T-helper 17 cell (primary cell): ENCODE measurements around the gene TTK. TPM values are rescaled to one million over a fixed set of nuclear protein-coding genes. Genes with fewer than 3 reads are reported as not detected.

Experiments used
- ATAC-seq: fragments of 150-1000 bp; cut with Tn5 transposase; 2 replicates; pipeline ENCODE4 v1.10.0; 2021; ENCODE audit warnings: mild to moderate bottlenecking, moderate library complexity
- DNase-seq, 3 donors: peaks; one replicate each; pipeline versions ENCODE4 v3.0.0 to v3.0.0-alpha.2; 2020 to 2021
- H3K9me3 ChIP-seq: one replicate; pipeline ENCODE4 v1.7.0; 2013; ENCODE audit warnings: low read length, mild to moderate bottlenecking; ENCODE audit not compliant: control insufficient read depth, poor library complexity, severe bottlenecking
- H3K27ac Mint-ChIP-seq: one replicate; pipeline ENCODE4 v1.8.0; 2022; ENCODE audit warnings: mild to moderate bottlenecking, moderate library complexity, mixed read lengths
- H3K27me3 Mint-ChIP-seq: one replicate; pipeline ENCODE4 v1.8.0; 2022; ENCODE audit warnings: mixed read lengths
- H3K36me3 Mint-ChIP-seq: one replicate; pipeline ENCODE4 v1.8.0; 2022; ENCODE audit warnings: low read depth, mixed read lengths
- H3K4me1 Mint-ChIP-seq: one replicate; pipeline ENCODE4 v1.8.0; 2022; ENCODE audit warnings: mild to moderate bottlenecking, mixed read lengths
- H3K4me3 Mint-ChIP-seq: one replicate; pipeline ENCODE4 v1.8.0; 2022; ENCODE audit warnings: mild to moderate bottlenecking, moderate library complexity, mixed read lengths
- total RNA-seq, 4 donors: library from RNA in 2 of 4; stranded (reverse) in 2 of 4; gene quantifications; one replicate each; pipeline ENCODE4 v1.2.3 and lab custom pipeline; 2022 to 2026

The TTK gene
- total RNA-seq (1 to 10 TPM in 1 of 2 donors, under 1 TPM in 1; 0.85 to 1.2 TPM), total RNA-seq (lab: John Stamatoyannopoulos, UW) (1.9 to 3.8 reads per million in 2 donors)

- no peaks in the 10 kb centered on the region for H3K9me3 ChIP-seq
- Mint-ChIP-seq H3K4me1 (peaks cover 20% of the 10 kb centered on the region), H3K27me3 (no peaks in the 10 kb centered on the region), H3K36me3 (peaks cover 2% of the 10 kb centered on the region), H3K4me3 (peak within 1 kb of the TSS; percentile 97), H3K27ac (peak within 1 kb of the TSS; percentile 99)
- ATAC-seq (peak; percentile 98), DNase-seq (peak; percentile 86 to 91 (median 87))
These were observed at the start of gene TTK for GRCh38 chr6:80004173-80005072. Gene TTK, plus strand, starts transcription at chr6:80004649. Its CDS starts 1,195 bp downstream, at chr6:80005844.

- H3K27ac Mint-ChIP-seq: no peak overlapping the region
- H3K4me1 Mint-ChIP-seq: peaks cover under 1% of the 10 kb centered on the region
- no peak for ATAC-seq
These were observed 49.6 kb upstream of the TTK start for GRCh38 chr6:79954849-79955248.

GRCh38 chr6:79964607-79965081 lies 39.8 kb upstream of the TTK start:
- ATAC-seq (peak; percentile 91), DNase-seq (peak in 2 of 3 donors; percentile 35 to 42)
- Mint-ChIP-seq H3K4me1 (peaks cover 24% of the 10 kb centered on the region), H3K27me3 (no peaks in the 10 kb centered on the region), H3K4me3 (peak overlapping the region; percentile 19), H3K27ac (peak overlapping the region; percentile 87), H3K36me3 (peaks cover 2% of the 10 kb centered on the region)
- H3K9me3 ChIP-seq: no peaks in the 10 kb centered on the region

More at GRCh38 chr6:79954849-79955248, 49.6 kb upstream of the TTK start:
- Mint-ChIP-seq H3K36me3 (peaks cover 3% of the 10 kb centered on the region), H3K4me3 (no peak overlapping the region), H3K27me3 (no peaks in the 10 kb centered on the region)
- no peaks in the 10 kb centered on the region for H3K9me3 ChIP-seq
- DNase-seq: no peak

GRCh38 chr6:79967178-79967577 lies 37.3 kb upstream of the TTK start:
- DNase-seq (no peak), ATAC-seq (no peak)
- Mint-ChIP-seq H3K27me3 (no peaks in the 10 kb centered on the region), H3K36me3 (peaks cover 2% of the 10 kb centered on the region), H3K4me1 (peaks cover 21% of the 10 kb centered on the region), H3K4me3 (no peak overlapping the region), H3K27ac (peak overlapping the region; percentile 87)
- peaks cover 4% of the 10 kb centered on the region for H3K9me3 ChIP-seq

GRCh38 chr6:79969784-79970183 lies 34.7 kb upstream of the TTK start:
- no peak for DNase-seq

GRCh38 chr6:79971193-79971592 lies 33.3 kb upstream of the TTK start:
- H3K4me1 Mint-ChIP-seq: peaks cover 2% of the 10 kb centered on the region
- peaks cover 2% of the 10 kb centered on the region for H3K36me3 Mint-ChIP-seq

More at GRCh38 chr6:79969784-79970183, 34.7 kb upstream of the TTK start:
- Mint-ChIP-seq H3K27ac (no peak overlapping the region), H3K36me3 (peaks cover 2% of the 10 kb centered on the region), H3K4me3 (no peak overlapping the region), H3K4me1 (peaks cover 9% of the 10 kb centered on the region), H3K27me3 (no peaks in the 10 kb centered on the region)
- no peak for ATAC-seq
- peaks cover 4% of the 10 kb centered on the region for H3K9me3 ChIP-seq

GRCh38 chr6:79981652-79982051 lies 22.8 kb upstream of the TTK start:
- Mint-ChIP-seq H3K4me1 (peaks cover 38% of the 10 kb centered on the region), H3K36me3 (no peaks in the 10 kb centered on the region), H3K27ac (peak overlapping the region; percentile 91), H3K27me3 (no peaks in the 10 kb centered on the region), H3K4me3 (peak overlapping the region; percentile 57)
- ATAC-seq (peak; percentile 87), DNase-seq (no peak)
- H3K9me3 ChIP-seq: no peaks in the 10 kb centered on the region

More at GRCh38 chr6:79971193-79971592, 33.3 kb upstream of the TTK start:
- Mint-ChIP-seq H3K27me3 (no peaks in the 10 kb centered on the region), H3K27ac (no peak overlapping the region), H3K4me3 (no peak overlapping the region)
- no peak for ATAC-seq
- H3K9me3 ChIP-seq: peaks cover 4% of the 10 kb centered on the region
- no peak for DNase-seq

- Mint-ChIP-seq H3K4me3 (no peak overlapping the region), H3K27me3 (no peaks in the 10 kb centered on the region), H3K4me1 (peaks cover 31% of the 10 kb centered on the region), H3K27ac (peak overlapping the region; percentile 91), H3K36me3 (no peaks in the 10 kb centered on the region)
- no peaks in the 10 kb centered on the region for H3K9me3 ChIP-seq
- DNase-seq (peak in 2 of 3 donors; percentile 22 to 36), ATAC-seq (peak; percentile 85)
These were observed 20.2 kb upstream of the TTK start for GRCh38 chr6:79984261-79984660.

GRCh38 chr6:79985128-79985527 lies 19.3 kb upstream of the TTK start:
- ATAC-seq: no peak
- peak overlapping the region; percentile 91 for H3K27ac Mint-ChIP-seq

GRCh38 chr6:79989641-79990040 lies 14.8 kb upstream of the TTK start:
- Mint-ChIP-seq H3K4me3 (no peak overlapping the region), H3K36me3 (no peaks in the 10 kb centered on the region), H3K4me1 (peaks cover 19% of the 10 kb centered on the region), H3K27ac (no peak overlapping the region), H3K27me3 (no peaks in the 10 kb centered on the region)
- no peaks in the 10 kb centered on the region for H3K9me3 ChIP-seq
- DNase-seq (no peak), ATAC-seq (no peak)

More at GRCh38 chr6:79985128-79985527, 19.3 kb upstream of the TTK start:
- H3K36me3 Mint-ChIP-seq: no peaks in the 10 kb centered on the region
- H3K4me1 Mint-ChIP-seq: peaks cover 31% of the 10 kb centered on the region
- DNase-seq: no peak
- H3K27me3 Mint-ChIP-seq: no peaks in the 10 kb centered on the region
- H3K4me3 Mint-ChIP-seq: no peak overlapping the region
- H3K9me3 ChIP-seq: no peaks in the 10 kb centered on the region

- ATAC-seq (no peak), DNase-seq (no peak)
- H3K27me3 Mint-ChIP-seq: peaks cover 3% of the 10 kb centered on the region
- no peak overlapping the region for H3K4me3 Mint-ChIP-seq
- no peaks in the 10 kb centered on the region for H3K9me3 ChIP-seq
- no peaks in the 10 kb centered on the region for H3K36me3 Mint-ChIP-seq
- H3K27ac Mint-ChIP-seq: peak overlapping the region; percentile 27
- peaks cover 3% of the 10 kb centered on the region for H3K4me1 Mint-ChIP-seq
These were observed 11.2 kb upstream of the TTK start for GRCh38 chr6:79993012-79993910.

GRCh38 chr6:79993911-79994309 lies 10.5 kb upstream of the TTK start:
- no peak overlapping the region for H3K27ac Mint-ChIP-seq
- H3K27me3 Mint-ChIP-seq: peaks cover 5% of the 10 kb centered on the region
- DNase-seq: no peak
- no peak for ATAC-seq
- H3K4me1 Mint-ChIP-seq: peaks cover 3% of the 10 kb centered on the region
- H3K36me3 Mint-ChIP-seq: peaks cover 3% of the 10 kb centered on the region
- no peaks in the 10 kb centered on the region for H3K9me3 ChIP-seq
- H3K4me3 Mint-ChIP-seq: no peak overlapping the region

- H3K27ac Mint-ChIP-seq: no peak overlapping the region
- peaks cover 4% of the 10 kb centered on the region for H3K4me1 Mint-ChIP-seq
- no peak overlapping the region for H3K4me3 Mint-ChIP-seq
- H3K27me3 Mint-ChIP-seq: peaks cover 5% of the 10 kb centered on the region
- ATAC-seq: no peak
- DNase-seq: no peak
- H3K36me3 Mint-ChIP-seq: peaks cover 3% of the 10 kb centered on the region
- no peaks in the 10 kb centered on the region for H3K9me3 ChIP-seq
These were observed 6.7 kb upstream of the TTK start for GRCh38 chr6:79997728-79998127.
